ENCODE results near the gene SCAI. TPM values are rescaled to one million over a fixed set of nuclear protein-coding genes. Genes with fewer than 3 reads are reported as not detected.

Gene SCAI
- total RNA-seq, 1 experiment from 2014 or later = 15.5 TPM

GRCh38 chr9:125095821-125096443 lies 47.4 kb downstream of the SCAI start:
- no peak overlapping the region for H2BK20ac ChIP-seq (ENCODE audit: low read depth, low read length, poor library complexity, severe bottlenecking)
- no peak overlapping the region for H3K9ac ChIP-seq (ENCODE audit: extremely low read depth, insufficient read length, low read length)
- H3K27me3 Mint-ChIP-seq (ENCODE audit: low read depth) = no peaks in the 10 kb centered on the region
- H3K9me3 ChIP-seq (ENCODE audit: control insufficient read depth, low read depth, low read length) = no peaks in the 10 kb centered on the region
- H2AFZ ChIP-seq (ENCODE audit: low read length) = no peak overlapping the region
- H3K4me1 Mint-ChIP-seq = no peaks in the 10 kb centered on the region
- no peak overlapping the region for H4K8ac ChIP-seq (replicated peaks; ENCODE audit: insufficient read length, low read depth, low read length)
- no peak overlapping the region for H2BK120ac ChIP-seq (ENCODE audit: low read depth, low read length, poor library complexity, severe bottlenecking)
- no peaks in the 10 kb centered on the region for H3K79me2 ChIP-seq (ENCODE audit: insufficient read depth, low read length)
- H3K23ac ChIP-seq (ENCODE audit: insufficient read length, low read depth, low read length) = no peak overlapping the region
- H3K56ac ChIP-seq (ENCODE audit: insufficient read length, low read depth, low read length) = no peak overlapping the region
- H3K23me2 ChIP-seq (ENCODE audit: insufficient read length, low read depth, low read length, poor library complexity, severe bottlenecking) = no peaks in the 10 kb centered on the region
- no peak overlapping the region for H3K4me2 ChIP-seq (ENCODE audit: insufficient read depth, insufficient read length, low read length)
- no peak overlapping the region for H3K18ac ChIP-seq (ENCODE audit: insufficient read length, low read depth, low read length)
- no CpG with 5 or more reads among the region's 2 CpGs for WGBS (ENCODE audit: extremely low coverage, insufficient read length, low lambda C conversion rate)
- H3T11ph ChIP-seq (ENCODE audit: low read length) = no peak overlapping the region
- no peak overlapping the region for H2BK15ac ChIP-seq (ENCODE audit: low read depth, low read length)
- H4K20me1 ChIP-seq (ENCODE audit: control insufficient read depth, insufficient read depth, insufficient read length) = no peaks in the 10 kb centered on the region
- no peak overlapping the region for H2BK12ac ChIP-seq (ENCODE audit: insufficient read length, low read depth, low read length)
- TF ChIP-seq, protein P1, sequence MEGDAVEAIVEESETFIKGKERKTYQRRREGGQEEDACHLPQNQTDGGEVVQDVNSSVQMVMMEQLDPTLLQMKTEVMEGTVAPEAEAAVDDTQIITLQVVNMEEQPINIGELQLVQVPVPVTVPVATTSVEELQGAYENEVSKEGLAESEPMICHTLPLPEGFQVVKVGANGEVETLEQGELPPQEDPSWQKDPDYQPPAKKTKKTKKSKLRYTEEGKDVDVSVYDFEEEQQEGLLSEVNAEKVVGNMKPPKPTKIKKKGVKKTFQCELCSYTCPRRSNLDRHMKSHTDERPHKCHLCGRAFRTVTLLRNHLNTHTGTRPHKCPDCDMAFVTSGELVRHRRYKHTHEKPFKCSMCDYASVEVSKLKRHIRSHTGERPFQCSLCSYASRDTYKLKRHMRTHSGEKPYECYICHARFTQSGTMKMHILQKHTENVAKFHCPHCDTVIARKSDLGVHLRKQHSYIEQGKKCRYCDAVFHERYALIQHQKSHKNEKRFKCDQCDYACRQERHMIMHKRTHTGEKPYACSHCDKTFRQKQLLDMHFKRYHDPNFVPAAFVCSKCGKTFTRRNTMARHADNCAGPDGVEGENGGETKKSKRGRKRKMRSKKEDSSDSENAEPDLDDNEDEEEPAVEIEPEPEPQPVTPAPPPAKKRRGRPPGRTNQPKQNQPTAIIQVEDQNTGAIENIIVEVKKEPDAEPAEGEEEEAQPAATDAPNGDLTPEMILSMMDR (conservative IDR thresholded peaks at IDR 0.05) = no peak
- no peak overlapping the region for H3K27ac Mint-ChIP-seq
- H3K27me3 ChIP-seq (ENCODE audit: insufficient read depth, low read length) = no peaks in the 10 kb centered on the region
- H4K5ac ChIP-seq (ENCODE audit: insufficient read length, low read depth, low read length) = no peak overlapping the region
- peaks cover 7% of the 10 kb centered on the region in 2 experiments; a peak in 4 of 5 replicates for H3K9me3 Mint-ChIP-seq
- H3K4me1 ChIP-seq (ENCODE audit: insufficient read depth, low read length) = no peaks in the 10 kb centered on the region
- no peak for DNase-seq
- H3K4me3 Mint-ChIP-seq = no peak overlapping the region
- no peak overlapping the region for H3K14ac ChIP-seq (ENCODE audit: insufficient read depth, low read length)
- no peak overlapping the region for H3K27ac ChIP-seq (ENCODE audit: insufficient read length, low read depth, low read length)
- H3K79me1 ChIP-seq (ENCODE audit: insufficient read depth, low read depth, low read length, poor library complexity, severe bottlenecking) = peaks cover 3% of the 10 kb centered on the region
- H3K36me3 Mint-ChIP-seq (ENCODE audit: insufficient read depth in 1 of 3, low read depth in 3 of 3) = peaks cover 5 to 30% (median 17%) of the 10 kb centered on the region in 3 experiments
- H2BK5ac ChIP-seq (ENCODE audit: insufficient read length, low read length) = no peak overlapping the region
- H3K4ac ChIP-seq (ENCODE audit: low read depth, low read length) = no peak overlapping the region
- H2AK5ac ChIP-seq (ENCODE audit: insufficient read length, low read length) = no peak overlapping the region
- no peak overlapping the region for H4K91ac ChIP-seq (ENCODE audit: insufficient read length, low read depth, low read length)

All from H9 (cell line).